Stimulated activated CD4-positive, alpha-beta T cell treated with anti-CD3 and anti-CD28 coated beads, Interleukin-4, amount 100 ng/mL, for 1 hour (primary cell): ENCODE measurements around the gene DDX54.

Experiments used
- DNase-seq: peaks from one replicate; pipeline ENCODE4 v3.0.0-alpha.2; 2020

The DDX54 gene

DNA sequence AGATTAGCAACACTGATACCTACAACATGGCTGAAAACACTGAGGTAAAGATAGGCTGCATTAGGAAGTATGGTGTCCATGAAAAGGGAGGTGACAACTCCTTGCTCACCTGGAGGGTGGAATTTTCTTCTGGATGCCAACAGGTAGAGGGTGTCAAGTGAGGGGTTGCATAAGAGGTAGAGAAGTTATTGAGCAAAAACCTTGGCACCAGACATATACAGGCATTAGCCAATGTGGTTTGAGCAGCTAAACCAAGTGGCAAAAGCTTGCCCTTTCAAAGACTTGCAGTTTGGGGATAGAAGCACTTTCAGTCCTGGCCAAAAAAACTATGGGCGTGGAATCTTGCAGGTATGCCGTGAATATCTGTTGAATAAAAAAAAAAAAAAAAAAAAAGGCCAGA, 4.1 kb upstream of the DDX54 start:
- DNase-seq, result no peak

DNA sequence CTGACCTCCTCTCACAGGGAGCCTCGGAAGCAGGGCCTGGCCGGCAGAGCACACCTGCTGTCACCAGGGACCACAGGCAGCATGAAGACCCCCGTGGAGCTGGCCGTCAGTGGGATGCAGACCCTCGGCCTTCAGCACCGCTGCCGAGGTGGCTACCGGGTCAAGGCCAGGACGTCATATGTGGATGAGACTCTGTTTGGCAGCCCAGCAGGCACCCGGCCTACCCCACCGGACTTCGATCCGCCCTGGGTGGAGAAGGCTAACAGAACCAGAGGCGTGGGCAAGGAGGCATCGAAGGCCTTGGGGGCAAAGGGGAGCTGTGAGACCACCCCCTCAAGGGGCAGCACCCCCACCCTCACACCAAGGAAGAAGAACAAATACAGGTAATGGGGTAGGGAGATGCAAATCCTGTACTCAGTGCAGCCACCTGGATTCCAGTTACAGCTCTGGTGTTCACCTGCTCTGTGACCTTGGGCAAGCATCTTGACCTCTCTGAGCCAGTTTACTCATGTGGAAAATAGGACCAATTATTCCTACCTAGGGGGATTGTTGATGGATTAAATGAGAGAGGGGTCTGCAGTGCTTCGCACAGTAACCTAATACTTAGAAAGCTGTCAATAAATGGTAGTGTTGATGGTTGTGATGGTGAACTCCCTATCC, 1.5 kb upstream of the DDX54 start:
- DNase-seq, result no peak

DNA sequence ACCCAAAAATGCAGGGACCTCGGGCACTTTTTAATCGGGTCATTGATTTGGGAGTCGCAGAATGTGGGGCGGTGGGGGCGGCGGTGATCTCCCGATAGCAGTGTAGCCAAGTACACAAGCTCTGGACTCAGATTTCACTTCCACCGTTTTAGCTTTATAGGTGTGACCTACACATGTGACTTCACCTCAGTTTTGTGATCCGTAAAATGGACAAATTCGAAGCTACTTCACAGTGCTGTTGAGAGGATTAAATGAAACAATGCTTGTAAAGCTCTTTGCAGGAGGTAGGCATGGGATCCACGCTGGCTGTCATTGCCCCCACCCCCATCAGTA, 721 bp upstream of the DDX54 start:
- DNase-seq, result no peak

DNA sequence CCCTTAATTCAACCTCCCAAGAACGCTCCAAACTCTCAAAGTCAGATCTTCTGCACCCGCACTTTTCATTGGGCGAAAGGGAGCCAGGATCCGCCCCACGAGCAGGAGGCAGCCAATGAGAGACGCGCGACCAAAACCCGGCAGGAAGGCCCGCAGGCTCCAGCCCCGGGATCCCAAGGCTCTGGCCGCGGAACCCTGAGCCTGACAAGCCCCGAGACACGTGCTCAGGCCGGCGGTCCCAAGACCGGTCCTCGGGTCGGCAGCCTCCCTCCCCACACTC, 438 bp downstream of the DDX54 start:
- peak; percentile 86 for DNase-seq

DNA sequence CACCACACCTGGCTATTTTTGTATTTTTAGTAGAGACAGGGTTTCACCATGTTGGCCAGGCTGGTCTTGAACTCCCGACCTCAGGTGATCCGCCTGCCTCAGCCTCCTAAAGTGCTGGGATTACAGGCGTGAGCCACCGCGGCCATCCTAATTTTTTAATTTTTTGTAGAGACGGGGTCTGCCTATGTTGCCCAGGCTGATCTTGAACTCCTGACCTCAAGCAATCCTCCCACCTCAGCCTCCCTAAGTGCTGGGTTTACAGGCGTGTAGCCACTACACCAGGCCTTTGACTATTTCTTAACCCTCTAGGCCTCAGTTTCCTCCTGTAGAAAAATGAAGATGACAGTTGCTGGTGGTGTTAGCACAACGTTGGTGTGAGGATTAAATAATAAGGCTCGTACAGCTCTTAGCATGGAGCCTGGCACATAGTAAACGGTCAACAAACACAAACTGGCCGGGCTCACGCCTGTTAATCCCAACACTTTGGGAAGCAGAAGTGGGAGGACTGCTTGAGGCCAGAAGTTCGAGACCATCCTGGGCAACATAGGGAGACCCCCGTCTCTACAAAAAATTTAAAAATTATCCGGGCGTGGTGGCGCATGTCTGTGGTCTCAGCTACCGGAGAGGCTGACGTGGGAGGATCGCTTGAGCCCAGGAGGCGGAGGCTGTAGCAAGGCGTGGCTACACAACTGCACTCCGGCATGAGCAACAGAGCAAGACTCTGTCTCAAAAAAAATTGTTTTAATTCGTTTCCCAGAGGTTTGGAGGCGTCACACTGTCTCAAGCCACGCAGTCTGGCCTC, 979 bp downstream of the DDX54 start:
- no peak for DNase-seq

DNA sequence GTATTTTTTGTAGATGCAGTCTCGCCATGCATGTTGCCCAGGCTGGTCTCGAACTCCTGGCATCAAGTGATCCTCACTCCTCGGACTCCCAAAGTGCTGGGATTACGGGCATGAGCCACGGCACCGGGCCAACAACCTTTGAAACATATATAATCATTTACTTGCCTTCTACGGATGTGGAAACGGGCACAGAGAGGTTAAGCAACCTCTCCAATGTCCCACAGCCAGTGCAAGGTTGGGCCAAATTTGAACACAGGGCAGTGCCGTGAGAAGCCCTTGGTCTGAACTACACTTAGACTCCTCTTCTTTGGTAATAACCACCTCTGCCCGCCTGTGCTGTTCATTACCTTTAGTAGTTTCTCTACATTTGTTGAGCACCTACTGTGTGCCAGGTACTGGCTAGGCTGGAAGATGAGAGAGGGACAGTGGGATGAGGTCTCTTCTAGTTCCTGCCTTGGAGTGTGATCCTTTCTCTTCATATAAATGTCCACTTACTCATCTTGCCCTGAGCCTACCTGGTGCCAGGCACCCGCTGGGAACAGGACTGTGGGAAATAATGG, 2.2 kb downstream of the DDX54 start:
- no peak for DNase-seq

DNA sequence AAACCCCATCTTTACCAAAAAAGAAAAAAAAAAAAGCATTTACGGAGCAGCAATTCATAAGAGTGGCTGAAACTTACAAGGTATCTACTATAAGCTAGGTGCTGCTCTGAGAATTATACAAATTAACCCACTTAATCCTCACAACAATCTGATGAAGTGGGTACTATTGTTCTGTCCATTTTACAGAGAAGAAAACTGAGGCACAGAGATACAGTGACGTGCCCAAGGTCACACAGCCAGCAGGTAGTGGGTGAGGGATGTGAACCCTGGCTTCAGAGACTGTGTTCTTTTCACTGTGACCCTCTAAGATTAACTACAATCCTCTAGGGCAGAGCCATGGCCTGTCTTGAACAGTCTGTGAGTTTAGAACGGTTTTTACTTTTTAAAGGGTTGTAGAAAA, 3.3 kb downstream of the DDX54 start:
- DNase-seq, result no peak

DNA sequence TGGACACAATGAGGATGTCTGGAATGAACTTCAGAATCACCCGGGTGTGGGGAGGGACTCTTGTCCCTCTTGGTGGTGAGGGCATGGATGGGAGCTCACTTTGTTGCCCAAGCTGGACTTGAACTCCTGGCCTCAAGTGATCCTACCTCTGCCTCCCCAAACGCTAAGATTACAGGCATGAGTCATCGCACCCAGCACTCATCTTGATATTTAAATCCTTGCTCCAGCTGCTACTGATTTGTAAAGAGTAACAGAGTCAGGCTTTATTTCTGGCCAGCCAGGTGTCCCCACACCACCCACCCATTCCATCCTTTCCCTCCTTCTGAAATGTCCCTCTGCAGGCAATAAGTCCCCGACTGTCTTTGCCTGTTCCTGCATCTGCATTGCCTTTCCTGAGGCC, 4.9 kb downstream of the DDX54 start:
- no peak for DNase-seq

DNA sequence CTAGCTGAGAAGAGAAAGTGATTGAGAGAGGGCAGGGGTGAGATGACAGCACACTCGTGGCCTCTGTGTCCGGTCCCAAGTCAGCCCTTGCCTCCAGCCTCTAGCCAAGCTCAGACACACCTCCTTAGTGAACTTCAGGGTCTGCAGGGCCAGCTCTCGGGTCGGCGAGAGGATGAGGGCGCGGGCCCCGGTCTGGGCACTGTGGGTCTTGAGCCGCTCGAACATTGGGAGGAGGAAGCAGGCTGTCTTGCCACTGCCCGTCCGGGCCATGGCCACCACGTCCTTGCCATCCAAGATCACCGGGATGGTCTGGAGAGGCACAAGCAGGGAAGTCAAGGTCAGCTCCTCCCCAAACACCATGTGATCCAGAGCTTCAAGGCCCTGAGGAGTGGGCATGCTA, 6.3 kb downstream of the DDX54 start:
- no peak for DNase-seq

DNA sequence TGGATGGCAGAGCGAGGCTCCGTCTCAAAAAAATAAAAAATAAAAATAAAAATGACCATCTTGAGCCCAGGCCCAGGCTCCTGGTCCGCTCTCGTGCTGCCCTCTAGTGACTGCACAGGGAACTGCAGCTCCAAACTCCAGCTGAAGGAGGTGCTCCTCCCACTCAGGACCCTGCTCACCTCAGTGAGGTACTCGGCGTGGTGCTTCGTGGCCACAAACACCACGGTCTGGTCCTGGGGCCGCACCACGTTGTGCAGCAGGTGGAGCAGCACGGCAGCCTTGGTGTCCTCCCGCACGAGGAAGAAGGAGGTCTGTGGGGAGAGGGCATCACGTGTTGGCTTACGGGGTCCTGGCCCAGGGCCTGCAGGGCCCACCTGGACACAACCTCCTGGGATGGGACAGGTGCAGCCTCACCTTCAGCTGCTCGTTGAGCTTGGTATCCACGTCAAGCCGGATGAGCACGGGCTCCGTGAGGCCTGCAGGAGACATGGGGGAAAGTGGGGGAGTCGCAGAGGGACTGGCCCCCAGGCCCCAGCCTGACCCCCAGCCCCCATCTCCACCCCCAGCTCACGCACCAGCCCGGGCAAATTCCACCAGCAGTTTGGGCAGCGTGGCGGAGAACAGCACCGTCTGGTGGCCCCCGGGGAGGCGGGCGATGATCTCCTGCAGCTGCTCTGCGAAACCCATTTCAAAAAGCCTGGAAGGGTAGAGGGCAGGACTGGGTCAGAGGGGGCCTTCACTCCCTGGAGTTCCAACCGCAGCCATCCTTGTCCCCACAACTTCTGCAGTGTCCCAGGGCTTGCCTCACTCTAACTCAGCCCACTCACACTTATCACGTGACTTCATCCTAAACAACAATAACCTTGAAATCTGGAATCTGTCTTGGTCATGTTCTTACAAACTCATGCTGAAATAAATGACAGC, 10.6 kb downstream of the DDX54 start:
- DNase-seq, result peak; percentile 81

DNA sequence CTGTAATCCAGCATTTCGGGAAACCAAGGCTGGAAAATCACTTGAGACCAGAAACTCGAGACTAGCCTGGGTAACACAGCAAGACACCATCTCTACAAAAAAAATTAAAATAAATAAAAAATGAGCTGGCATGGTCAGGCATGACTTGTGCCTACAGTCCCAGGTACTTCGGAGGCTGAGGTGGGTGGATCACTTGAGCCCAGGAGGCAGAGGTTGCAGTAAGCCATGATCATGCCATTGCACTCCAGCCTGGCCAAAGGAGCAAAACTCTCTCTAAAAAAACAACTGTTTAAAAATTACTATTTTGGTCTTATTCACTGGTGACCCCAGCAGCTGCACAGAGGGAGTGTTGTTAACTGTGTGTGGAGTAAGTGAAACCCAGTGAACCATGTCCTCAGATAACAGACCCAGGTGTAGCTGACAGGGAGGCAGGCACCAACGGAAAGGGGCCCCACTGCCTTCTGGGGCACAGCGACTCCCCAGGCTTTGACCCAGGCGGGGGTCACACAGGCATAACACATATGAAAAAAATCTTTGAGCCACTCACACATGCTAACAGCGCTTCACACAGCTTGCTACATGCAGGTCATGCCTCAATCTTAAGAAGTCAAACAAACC, 12.1 kb downstream of the DDX54 start:
- no peak for DNase-seq

DNA sequence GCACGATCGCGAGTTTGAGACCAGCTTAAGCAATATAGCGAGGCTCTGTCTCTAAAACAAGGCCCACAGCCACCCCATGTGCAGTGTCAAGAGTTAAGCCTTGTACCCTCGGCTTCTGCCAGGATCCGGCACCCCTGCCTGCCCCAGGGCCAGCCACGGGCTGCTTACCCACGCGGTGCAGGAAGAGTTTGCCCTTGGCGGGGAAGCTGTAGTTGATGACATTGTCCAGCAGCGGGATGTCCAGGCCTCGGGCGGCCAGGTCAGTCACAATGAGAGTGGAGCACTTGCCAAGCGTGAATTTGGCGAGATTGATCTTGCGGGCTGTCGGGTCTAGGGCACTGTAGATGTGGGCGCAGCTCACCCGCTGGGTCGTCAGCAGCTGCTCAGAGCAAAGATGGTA, 13.1 kb downstream of the DDX54 start:
- no peak for DNase-seq

DNA sequence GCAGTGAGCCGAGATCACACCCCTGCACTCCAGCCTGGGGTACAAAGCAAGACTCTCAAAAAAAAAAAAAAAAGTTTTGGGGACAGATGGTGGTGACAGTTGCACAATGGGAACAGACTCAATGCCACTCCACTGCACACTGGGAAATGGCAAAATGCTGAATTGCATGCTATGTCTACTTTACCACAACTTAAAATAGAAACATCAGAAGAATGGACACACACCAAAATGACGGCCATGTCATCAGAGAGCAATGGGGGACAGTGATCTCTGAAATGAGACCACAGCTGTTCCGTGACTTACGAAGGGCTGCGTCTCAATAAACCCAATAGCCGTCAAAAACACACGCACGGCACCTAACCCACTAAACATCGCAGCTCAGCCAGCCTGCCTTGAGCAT, 13.7 kb downstream of the DDX54 start:
- no peak for DNase-seq

DNA sequence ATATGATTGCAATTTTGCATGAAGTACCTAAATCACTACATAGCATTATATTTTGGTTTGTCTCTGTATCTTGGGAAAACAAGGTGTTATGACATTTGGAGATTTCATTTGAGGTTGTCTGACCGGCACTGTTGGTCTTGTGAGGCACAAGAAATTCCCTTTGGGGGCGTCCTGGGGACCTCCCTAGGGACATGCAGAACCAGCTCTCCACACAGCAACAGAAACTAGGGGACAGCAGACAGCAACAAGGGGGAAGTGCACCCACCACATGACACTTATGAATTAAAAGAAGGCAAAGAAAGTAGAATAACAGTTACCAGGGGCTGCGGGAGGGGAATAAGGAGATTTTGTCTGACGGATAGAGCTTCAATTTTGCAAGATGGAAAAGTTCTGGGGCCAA, 14.4 kb downstream of the DDX54 start:
- DNase-seq, result no peak

DNA sequence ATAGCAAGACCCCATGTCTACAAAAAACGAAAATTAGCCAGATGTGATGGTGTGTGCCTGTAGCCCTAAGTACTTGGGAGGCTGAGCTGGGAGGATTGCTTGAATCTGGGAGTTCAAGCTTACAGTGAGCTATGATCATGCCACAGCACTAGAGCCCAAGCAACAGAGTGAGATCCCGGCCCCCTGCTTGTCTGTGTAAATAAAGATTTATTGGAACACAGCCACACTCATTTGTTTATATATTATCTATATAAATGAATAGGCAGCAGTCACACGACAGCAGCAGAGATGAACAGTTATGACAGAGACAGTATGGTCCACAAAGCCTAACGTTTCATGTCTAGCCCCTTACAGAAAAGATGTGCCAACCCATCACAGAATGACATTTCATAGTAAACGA, 14.8 kb downstream of the DDX54 start:
- DNase-seq, result no peak

DNA sequence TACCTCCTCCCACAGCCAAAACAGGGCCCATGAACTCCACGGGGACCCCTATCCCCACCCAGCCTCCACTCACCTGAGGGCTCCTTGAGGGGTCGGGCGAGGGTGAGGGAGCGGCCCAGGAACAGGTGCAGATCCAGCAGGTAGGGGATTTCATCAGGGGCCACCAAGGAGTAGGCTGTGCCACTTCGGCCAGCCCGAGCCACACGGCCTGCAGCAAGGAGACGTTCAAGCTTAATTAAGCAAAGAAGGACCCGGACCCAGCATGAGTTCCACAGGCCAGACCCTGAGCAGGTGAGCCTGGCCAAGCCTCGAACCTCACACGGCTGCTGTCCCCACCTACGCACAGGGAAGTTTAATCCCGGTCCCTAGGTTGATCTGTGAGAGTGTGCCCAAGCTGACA, 15.6 kb downstream of the DDX54 start:
- DNase-seq, result no peak

DNA sequence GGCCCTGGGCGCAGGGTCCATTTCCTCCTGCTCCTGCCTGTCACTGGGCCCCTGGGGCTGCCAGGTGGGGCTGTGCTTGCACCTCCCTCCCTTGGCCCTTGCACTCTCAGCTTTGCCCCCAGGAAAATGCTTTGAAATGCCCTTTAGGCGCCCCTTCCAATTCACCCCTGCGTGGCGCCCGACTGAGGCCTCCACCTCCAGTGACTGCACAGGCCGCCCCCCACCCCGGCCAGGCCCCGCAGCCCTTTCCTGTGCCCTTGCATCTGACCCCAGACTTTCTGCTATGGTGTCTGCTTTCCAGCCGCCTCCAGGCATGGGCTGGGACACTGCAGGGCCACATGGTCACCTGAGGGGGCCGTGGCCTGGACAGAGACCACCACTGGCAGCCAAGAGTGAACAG, 17.4 kb downstream of the DDX54 start:
- no peak for DNase-seq

DNA sequence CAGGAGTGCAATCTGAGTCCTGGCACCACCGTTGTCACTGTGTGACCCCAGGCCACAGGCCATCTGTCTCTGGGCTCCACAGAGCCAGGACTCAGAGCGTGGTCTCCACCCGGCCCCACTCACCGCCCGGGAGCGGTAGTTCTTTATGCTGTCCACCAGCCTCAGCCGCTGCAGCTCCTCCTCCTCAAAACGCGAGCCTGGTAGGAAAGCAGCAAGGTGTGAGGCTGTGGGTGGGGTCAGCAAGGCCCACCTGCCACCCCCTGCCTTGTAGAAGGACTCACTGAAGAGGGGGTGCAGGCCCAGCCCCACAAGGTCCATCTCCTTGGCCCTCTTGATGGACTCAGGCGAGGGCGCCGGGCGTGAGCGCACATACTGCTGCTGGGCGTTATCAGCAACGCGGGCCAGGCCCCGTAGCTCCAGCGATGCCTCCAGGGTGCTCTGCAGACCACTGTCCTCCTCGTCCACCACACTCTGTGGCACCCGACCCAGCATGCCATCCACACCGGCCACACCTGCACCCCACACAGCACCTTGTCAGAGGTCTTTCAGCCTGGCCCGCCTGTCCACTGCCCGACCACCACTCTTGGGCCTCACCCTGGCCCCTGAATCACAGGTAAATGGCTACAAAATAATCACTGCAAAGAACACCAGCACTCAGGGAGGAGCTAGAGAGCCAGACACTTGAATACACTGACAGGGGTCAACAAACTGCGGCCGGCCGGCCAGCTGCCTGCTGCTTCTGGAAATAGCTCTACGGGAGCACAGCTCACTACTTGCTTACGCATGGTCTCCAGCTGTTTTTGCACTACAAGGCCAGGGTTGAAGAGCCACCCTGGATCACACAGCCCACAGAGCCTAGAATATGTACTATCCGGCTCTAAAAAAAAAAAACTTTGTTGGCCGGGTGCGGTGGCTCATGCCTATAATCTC, 19.5 kb downstream of the DDX54 start:
- no peak for DNase-seq

DNA sequence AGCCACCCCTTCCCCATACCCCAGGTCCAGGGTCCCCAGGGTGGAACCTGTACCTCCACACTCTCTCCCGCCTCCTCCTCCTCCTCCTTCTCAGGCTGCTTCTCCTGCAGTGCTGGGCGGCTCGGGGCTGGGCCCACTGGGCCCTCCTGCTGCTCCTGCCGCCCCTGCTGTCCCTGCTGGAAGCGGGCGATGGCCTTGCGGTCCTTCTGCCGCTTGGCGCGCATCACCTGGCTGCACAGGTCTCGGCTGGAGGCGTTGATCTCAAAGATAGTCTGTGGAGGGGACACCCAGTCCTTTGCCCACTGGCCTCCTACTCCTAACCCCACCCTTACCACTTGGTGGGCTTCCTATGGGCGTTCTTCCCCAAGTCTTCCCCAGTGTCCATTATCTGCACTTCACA, 21.3 kb downstream of the DDX54 start:
- no peak for DNase-seq

DNA sequence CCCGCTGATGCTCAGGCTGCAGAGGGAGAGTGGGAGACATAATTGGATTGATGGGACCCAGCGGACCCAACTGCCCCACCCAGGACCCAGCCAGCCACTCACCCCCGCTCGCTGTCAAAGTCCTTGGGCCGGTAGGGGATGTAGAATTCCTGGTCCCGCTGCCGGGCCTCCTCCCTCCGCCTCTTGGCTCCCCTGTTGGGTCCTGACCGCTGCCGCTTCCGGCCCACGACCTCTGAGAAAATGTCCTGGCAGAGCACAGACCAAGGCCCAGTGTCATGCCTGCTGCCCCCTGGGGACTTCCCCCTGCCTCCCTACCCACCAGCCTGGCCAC, 22.3 kb downstream of the DDX54 start:
- DNase-seq, result no peak

DNA sequence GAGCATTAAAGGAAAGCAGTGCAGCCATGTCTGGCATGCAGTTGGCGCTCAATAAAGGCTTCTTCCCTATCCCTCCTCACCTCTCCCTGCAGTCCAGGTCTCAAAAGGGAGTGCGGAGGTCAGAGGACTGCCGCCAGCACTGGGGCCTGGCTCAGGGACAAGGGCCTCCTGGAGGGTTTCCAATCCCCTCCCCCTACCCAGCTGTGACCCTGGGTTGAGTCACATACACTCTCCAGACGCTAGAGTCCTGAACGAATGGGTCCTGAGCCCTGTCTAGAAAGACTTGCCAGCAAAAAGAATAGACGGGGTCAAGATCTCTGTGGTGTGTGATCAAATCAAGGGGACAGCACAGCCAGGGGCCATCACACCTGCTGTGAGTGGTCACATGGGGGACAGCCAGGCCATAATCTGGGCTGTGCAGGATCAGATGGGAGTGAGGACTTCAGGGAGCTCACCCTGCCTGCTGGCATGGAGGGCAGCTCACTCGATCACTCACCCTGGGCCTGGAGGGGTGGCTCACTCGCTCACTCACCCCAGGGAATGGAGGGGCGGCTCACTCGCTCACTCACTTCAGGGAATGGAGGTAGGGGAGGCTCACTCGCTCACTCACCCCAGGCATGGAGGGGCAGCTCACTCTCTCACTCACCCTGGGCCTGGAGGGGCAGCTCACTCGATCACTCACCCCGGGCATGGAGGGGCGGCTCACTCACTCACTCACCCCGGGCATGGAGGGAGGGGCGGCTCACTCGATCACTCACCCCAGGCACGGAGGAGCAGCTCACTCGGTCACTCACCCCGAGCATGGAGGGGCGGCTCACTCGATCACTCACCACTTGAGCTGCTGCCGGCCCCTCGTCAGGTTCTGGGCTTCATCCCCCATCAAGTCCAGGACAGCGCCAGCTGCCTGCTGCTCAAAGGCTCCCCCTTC, 22.9 kb downstream of the DDX54 start:
- DNase-seq, result no peak
